Kidney (tissue), 14 donors: Measurements from ENCODE around the gene FHAD1. TPM values are rescaled to one million over a fixed set of nuclear protein-coding genes. Genes with fewer than 3 reads are reported as not detected.
A peak's percentile ranks its signal among the peaks of the same experiment; 100 is the strongest.

ENCODE experiments used
- DNase-seq, 5 donors: peaks; one replicate each; pipeline ENCODE4 v3.0.0-alpha.2; 2013 to 2020
- FAIRE-seq: peaks from 2 replicates; lab custom pipeline; 2012; peaks lifted over from hg19 to GRCh38; lab: Jason Lieb, UNC
- H3K27ac ChIP-seq, 2 donors: one replicate each; pipeline ENCODE4 v1.7.0; 2013; ENCODE audit warnings: low read depth in 2 of 2, low read length in 2 of 2, inconsistent platforms in 1 of 2
- H3K27me3 ChIP-seq: one replicate; pipeline ENCODE4 v1.7.1; 2013; ENCODE audit warnings: low read length, inconsistent platforms; ENCODE audit not compliant: control insufficient read depth, insufficient read depth
- H3K36me3 ChIP-seq, 3 donors: one replicate each; pipeline versions ENCODE4 v1.7.0 to v1.7.1; 2013; ENCODE audit warnings: low read length in 3 of 3, control low read depth in 1 of 3, inconsistent platforms in 1 of 3; ENCODE audit not compliant: insufficient read depth in 3 of 3, control insufficient read depth in 2 of 3
- H3K4me1 ChIP-seq, 3 donors: one replicate each; pipeline versions ENCODE4 v1.7.0 to v1.7.1; 2013; ENCODE audit warnings: low read length in 3 of 3, inconsistent platforms in 1 of 3, low read depth in 1 of 3; ENCODE audit not compliant: control insufficient read depth in 2 of 3, insufficient read depth in 2 of 3
- H3K4me3 ChIP-seq, 3 donors: one replicate each; pipeline versions ENCODE4 v1.7.0 to v1.8.1; 2013; ENCODE audit warnings: low read length in 3 of 3, control low read depth in 1 of 3, inconsistent platforms in 1 of 3
- H3K9ac ChIP-seq, 3 donors: one replicate each; pipeline versions ENCODE4 v1.7.0 to v1.7.1; 2013; ENCODE audit warnings: low read length in 3 of 3, control low read depth in 1 of 3, inconsistent platforms in 1 of 3
- H3K9me3 ChIP-seq, 3 donors: one replicate each; pipeline versions ENCODE4 v1.7.0 to v1.7.1; 2013; ENCODE audit warnings: low read length in 3 of 3, control low read depth in 1 of 3, inconsistent platforms in 1 of 3; ENCODE audit not compliant: control insufficient read depth in 2 of 3, insufficient read depth in 1 of 3
- CTCF ChIP-seq: IDR thresholded peaks from 3 replicates; pipeline ENCODE4 v1.5.1; 2012; ENCODE audit warnings: mild to moderate bottlenecking, moderate library complexity, borderline replicate concordance; ENCODE audit not compliant: insufficient read depth; ENCODE audit errors: extremely low read depth
- intact Hi-C: fragments of 100-400 bp; cut with DNase I; formaldehyde crosslinking; loops from one replicate; pipeline ENCODE4 v1.11.1; 2022
- polyA plus RNA-seq: library from polyadenylated mRNA; stranded (reverse); fragments of 350-450 nt; fragmentation: Illumina TruSeq; extraction: RNeasy Lipid Tissue Mini Kit (QIAGEN cat#74804); gene quantifications from one replicate; pipeline ENCODE4 v1.2.3, GENCODE V29; 2014; ENCODE audit warnings: low read depth, low replicate concordance; ENCODE audit not compliant: insufficient read depth
- total RNA-seq: library from RNA; stranded (reverse); fragmentation: NEBNext Ultra II Directional; extraction: Animal tissue kit (Norgen Biotek cat#: 25700); gene quantifications from one replicate; pipeline ENCODE4 v1.2.1, GENCODE V29; 2021
- donor health status: control.
- donor health status: control.
- donor health status: control.
- donor health status: control.
- donor health status: control.
- donor health status: DM: yes; HTN: yes; CAD: no.
- donor health status: Normal renal cell carcinoma (clear cell type).

FHAD1 gene
- total and polyA plus RNA-seq, 2 donors from 2014 or later = 0.84 to 4.2 TPM

- Histone ChIP-seq H3K9me3 (no peaks in the 10 kb centered on the region), H3K4me3 (no peak overlapping the region), H3K9ac (no peak overlapping the region), H3K27me3 (no peaks in the 10 kb centered on the region), H3K36me3 (no peaks in the 10 kb centered on the region), H3K4me1 (peaks cover 0 to 2% (median 0%) of the 10 kb centered on the region in 3 donors), H3K27ac (no peak overlapping the region)
- intact Hi-C loops = no loop called here
- FAIRE-seq (no peak), DNase-seq (peak in 1 of 5 donors; percentile 12)
- TF ChIP-seq CTCF = no peak
Observed at GRCh38 chr1:15287035-15287979, 40.3 kb downstream of the FHAD1 start.

GRCh38 chr1:15288173-15288926 is 41.3 kb downstream of the FHAD1 start:
- FAIRE-seq (no peak), DNase-seq (peak in 2 of 5 donors; percentile 16 to 34)
- Histone ChIP-seq H3K27me3 (no peaks in the 10 kb centered on the region), H3K36me3 (no peaks in the 10 kb centered on the region), H3K4me1 (peaks cover 0 to 2% (median 0%) of the 10 kb centered on the region in 3 donors), H3K9me3 (no peaks in the 10 kb centered on the region), H3K4me3 (no peak overlapping the region), H3K27ac (no peak overlapping the region), H3K9ac (no peak overlapping the region)
- intact Hi-C loops = no loop called here
- no peak for TF ChIP-seq CTCF

- H3K27me3 ChIP-seq = no peaks in the 10 kb centered on the region
- FAIRE-seq (no peak), DNase-seq (peak in 1 of 5 donors; percentile 62)
- no peak overlapping the region for H3K4me3 ChIP-seq
- H3K27ac ChIP-seq = no peak overlapping the region
- peaks cover 0 to 2% (median 0%) of the 10 kb centered on the region in 3 donors for H3K4me1 ChIP-seq
- H3K9ac ChIP-seq = no peak overlapping the region
- H3K9me3 ChIP-seq = no peaks in the 10 kb centered on the region
- TF ChIP-seq CTCF = no peak
- intact Hi-C loops = no loop called here
- H3K36me3 ChIP-seq = no peaks in the 10 kb centered on the region
Observed at GRCh38 chr1:15289251-15289651, 42.2 kb downstream of the FHAD1 start.
